GM21737 (cell line): Measurements from ENCODE around the gene LMO4.

Experiments
- ATAC-seq: cut with Tn5 transposase; IDR thresholded peaks from one replicate; pipeline ENCODE4 v1.9.1; 2021; ENCODE audit warnings: mild to moderate bottlenecking, moderate library complexity; ENCODE audit not compliant: unreplicated experiment

The LMO4 gene

GRCh38 chr1:87328272-87329050, at the start of gene LMO4:
TSS of gene LMO4 (plus strand) at chr1:87328880. CDS start at chr1:87332016, 3,136 bp downstream.
- ATAC-seq: peak; percentile 77

- no peak for ATAC-seq
Measured at GRCh38 chr1:87279536-87279875, 49.2 kb upstream of the LMO4 start.

- ATAC-seq: no peak
Measured at GRCh38 chr1:87279966-87280535, 48.6 kb upstream of the LMO4 start.

GRCh38 chr1:87284456-87285240, 44.0 kb upstream of the LMO4 start:
- ATAC-seq: no peak

GRCh38 chr1:87291107-87291506, 37.6 kb upstream of the LMO4 start:
- no peak for ATAC-seq

- no peak for ATAC-seq
Measured at GRCh38 chr1:87292684-87293493, 35.8 kb upstream of the LMO4 start.

- no peak for ATAC-seq
Measured at GRCh38 chr1:87294633-87295032, 34.0 kb upstream of the LMO4 start.

- ATAC-seq: no peak
Measured at GRCh38 chr1:87295445-87296110, 33.1 kb upstream of the LMO4 start.

- no peak for ATAC-seq
Measured at GRCh38 chr1:87296206-87296605, 32.5 kb upstream of the LMO4 start.

GRCh38 chr1:87299661-87300060, 29.0 kb upstream of the LMO4 start:
- ATAC-seq: no peak

GRCh38 chr1:87300628-87301027, 28.1 kb upstream of the LMO4 start:
- no peak for ATAC-seq

GRCh38 chr1:87305151-87305550, 23.5 kb upstream of the LMO4 start:
- no peak for ATAC-seq

GRCh38 chr1:87305762-87306161, 22.9 kb upstream of the LMO4 start:
- ATAC-seq: no peak

- ATAC-seq: no peak
Measured at GRCh38 chr1:87307306-87307705, 21.4 kb upstream of the LMO4 start.

GRCh38 chr1:87307931-87308330, 20.7 kb upstream of the LMO4 start:
- no peak for ATAC-seq

GRCh38 chr1:87314091-87314490, 14.6 kb upstream of the LMO4 start:
- ATAC-seq: no peak

- no peak for ATAC-seq
Measured at GRCh38 chr1:87318056-87318650, 10.5 kb upstream of the LMO4 start.

- ATAC-seq: no peak
Measured at GRCh38 chr1:87318806-87319205, 9.9 kb upstream of the LMO4 start.

- no peak for ATAC-seq
Measured at GRCh38 chr1:87325982-87326738, 2.5 kb upstream of the LMO4 start.
